Measurements from ENCODE around the gene ZNF784. TPM values are rescaled to one million over a fixed set of nuclear protein-coding genes. Genes with fewer than 3 reads are reported as not detected.
A peak's percentile ranks its signal among the peaks of the same experiment; 100 is the strongest.

ZNF784 gene
- total RNA-seq, 1 donor from 2014 or later = 9.6 TPM

DNA sequence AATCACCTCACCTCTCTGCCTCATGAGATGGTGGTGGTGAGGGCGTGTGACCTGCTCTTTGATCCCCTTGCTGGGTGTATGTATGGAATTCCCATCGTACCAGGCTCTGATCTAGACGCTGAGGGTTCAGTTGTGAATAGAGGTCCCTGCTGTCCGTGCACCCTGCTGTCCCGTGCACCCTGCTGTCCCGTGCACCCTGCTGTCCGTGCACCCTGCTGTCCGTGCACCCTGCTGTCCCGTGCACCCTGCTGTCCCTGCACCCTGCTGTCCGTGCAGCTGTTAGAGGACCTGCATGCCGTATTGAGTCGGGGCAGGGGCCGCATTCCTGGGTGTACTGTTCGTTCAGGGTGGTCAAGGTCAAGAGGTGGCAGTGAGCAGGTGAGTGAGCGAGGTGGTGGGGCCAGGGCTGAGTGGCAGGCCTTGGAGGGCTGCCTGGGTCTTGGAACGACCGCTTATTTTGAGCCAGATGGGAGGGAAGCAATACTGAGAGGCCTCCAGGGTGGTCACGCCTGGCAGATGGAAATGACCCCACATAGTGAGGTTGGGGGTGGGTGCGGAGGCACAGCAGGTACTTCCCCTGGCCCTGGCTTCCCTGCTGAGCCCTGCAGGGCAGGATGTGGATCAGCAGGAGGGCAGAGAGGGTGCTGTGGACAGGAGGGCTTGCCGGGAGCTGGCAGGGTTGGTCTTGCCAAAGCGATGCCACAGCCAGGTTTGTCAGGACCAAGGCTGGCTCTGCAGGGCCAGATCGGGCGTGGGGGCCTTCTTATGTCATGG is 46.1 kb upstream of the ZNF784 start:
- Mint-ChIP-seq H3K27me3 (no peaks in the 10 kb centered on the region), H3K36me3 (peaks cover 1% of the 10 kb centered on the region), H3K4me3 (no peak overlapping the region), H3K9me3 (no peaks in the 10 kb centered on the region), H3K4me1 (ENCODE audit: unreplicated experiment) (peaks cover 5% of the 10 kb centered on the region), H3K27ac (no peak overlapping the region)
- peak; percentile 87 for DNase-seq (ENCODE audit: extremely low spot score, unreplicated experiment)
- TF ChIP-seq, protein P1, sequence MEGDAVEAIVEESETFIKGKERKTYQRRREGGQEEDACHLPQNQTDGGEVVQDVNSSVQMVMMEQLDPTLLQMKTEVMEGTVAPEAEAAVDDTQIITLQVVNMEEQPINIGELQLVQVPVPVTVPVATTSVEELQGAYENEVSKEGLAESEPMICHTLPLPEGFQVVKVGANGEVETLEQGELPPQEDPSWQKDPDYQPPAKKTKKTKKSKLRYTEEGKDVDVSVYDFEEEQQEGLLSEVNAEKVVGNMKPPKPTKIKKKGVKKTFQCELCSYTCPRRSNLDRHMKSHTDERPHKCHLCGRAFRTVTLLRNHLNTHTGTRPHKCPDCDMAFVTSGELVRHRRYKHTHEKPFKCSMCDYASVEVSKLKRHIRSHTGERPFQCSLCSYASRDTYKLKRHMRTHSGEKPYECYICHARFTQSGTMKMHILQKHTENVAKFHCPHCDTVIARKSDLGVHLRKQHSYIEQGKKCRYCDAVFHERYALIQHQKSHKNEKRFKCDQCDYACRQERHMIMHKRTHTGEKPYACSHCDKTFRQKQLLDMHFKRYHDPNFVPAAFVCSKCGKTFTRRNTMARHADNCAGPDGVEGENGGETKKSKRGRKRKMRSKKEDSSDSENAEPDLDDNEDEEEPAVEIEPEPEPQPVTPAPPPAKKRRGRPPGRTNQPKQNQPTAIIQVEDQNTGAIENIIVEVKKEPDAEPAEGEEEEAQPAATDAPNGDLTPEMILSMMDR (conservative IDR thresholded peaks at IDR 0.05) = no peak

DNA sequence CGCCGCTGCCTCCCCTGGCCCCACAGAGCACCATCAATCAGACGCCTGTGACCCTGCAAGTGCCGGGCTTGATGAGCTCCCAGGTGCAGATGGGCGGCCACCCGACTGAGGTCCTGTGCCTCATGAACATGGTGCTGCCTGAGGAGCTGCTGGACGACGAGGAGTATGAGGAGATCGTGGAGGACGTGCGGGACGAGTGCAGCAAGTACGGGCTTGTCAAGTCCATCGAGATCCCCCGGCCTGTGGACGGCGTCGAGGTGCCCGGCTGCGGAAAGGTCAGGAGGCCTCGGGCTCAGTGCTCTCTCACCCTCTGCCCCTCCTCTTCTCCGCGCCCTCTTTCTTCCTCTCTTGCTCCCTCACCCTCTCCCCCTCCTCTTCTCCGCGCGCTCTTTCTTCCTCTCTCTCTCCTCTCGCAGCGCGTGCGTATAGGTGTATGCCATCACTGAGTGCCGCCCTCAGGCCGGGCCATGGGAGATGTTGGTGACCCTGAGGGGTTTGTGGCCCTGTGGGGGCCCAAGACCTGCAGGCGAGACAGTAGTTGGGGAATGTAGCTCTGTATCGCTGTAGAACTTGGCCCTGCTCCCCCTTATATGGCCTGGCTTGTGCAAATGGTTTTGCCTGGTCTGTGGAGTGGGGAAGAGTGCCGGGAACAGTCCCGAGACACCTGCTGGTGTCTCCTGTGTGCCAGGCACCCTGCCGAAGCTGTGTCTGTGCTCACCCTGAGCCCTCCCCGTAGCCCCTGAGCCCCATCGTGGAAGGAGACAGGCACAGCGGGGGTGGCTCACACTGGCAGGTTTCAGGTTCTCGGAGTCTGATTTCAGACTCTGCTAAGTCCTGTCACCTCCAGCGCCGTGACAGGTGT is 45.3 kb upstream of the ZNF784 start:
- Mint-ChIP-seq H3K9me3 (no peaks in the 10 kb centered on the region), H3K4me1 (ENCODE audit: unreplicated experiment) (peaks cover 5% of the 10 kb centered on the region), H3K4me3 (no peak overlapping the region), H3K27me3 (no peaks in the 10 kb centered on the region), H3K36me3 (no peaks in the 10 kb centered on the region), H3K27ac (peak overlapping the region; percentile 23)
- no peak for DNase-seq (ENCODE audit: extremely low spot score, unreplicated experiment)
- TF ChIP-seq, protein P1 (conservative IDR thresholded peaks at IDR 0.05) = no peak

DNA sequence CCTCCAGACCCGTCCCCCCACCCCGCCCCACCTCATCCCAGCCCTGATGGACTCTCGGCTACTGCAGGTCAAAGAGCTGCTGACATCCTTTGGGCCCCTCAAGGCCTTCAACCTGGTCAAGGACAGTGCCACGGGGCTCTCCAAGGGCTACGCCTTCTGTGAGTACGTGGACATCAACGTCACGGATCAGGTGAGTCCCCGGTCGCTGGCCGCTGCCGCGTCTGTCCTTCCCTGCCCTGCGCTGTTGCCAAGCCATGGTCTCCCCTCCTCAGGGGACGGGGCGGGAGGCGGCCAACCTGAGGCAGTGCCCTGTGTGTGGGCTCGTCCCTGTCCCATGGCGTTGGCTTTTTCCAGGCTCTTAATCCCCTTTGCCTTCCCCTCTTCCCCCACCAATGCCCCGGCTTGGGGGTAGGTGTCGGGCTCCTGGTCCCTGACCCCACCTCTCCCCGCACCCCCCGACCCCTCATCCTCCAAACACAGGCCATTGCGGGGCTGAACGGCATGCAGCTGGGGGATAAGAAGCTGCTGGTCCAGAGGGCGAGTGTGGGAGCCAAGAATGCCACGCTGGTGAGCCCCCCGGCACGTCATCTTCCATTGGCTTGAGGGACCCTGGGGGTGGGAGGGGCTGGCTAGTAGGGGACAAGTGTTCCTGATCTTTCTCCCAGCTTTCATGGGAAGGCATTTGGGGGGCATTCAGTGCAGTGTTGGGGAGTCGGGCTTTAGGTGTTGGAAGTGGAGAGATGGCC is 44.4 kb upstream of the ZNF784 start:
- TF ChIP-seq, protein P1 (conservative IDR thresholded peaks at IDR 0.05) = no peak
- H3K27me3 Mint-ChIP-seq = no peaks in the 10 kb centered on the region
- no peak overlapping the region for H3K27ac Mint-ChIP-seq
- no peak for DNase-seq (ENCODE audit: extremely low spot score, unreplicated experiment)
- no peak overlapping the region for H3K4me3 Mint-ChIP-seq
- no peaks in the 10 kb centered on the region for H3K9me3 Mint-ChIP-seq
- H3K36me3 Mint-ChIP-seq = no peaks in the 10 kb centered on the region
- peaks cover 5% of the 10 kb centered on the region for H3K4me1 Mint-ChIP-seq (ENCODE audit: unreplicated experiment)

DNA sequence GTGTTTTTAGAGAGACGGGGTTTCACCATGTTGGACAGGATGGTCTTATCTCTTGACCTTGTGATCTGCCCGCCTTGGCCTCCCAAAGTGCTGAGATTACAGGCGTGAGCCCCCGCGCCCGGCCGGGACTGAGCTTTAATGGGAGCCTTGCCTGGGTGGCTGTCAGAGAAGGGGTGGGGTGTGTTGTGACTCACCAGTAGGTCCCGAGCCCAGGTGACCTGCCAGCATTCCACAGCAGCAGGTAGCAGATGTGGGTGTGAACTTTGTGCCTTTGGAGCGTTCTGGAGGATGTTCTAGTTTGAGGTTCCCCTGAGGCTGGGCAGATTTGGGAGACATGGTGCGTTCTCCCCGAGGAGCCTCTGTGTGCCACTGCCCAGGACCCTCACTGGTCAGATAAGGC is 43.6 kb upstream of the ZNF784 start:
- H3K27ac Mint-ChIP-seq = peak overlapping the region; percentile 86
- H3K27me3 Mint-ChIP-seq = no peaks in the 10 kb centered on the region
- no peaks in the 10 kb centered on the region for H3K4me1 Mint-ChIP-seq (ENCODE audit: unreplicated experiment)
- no peaks in the 10 kb centered on the region for H3K9me3 Mint-ChIP-seq
- TF ChIP-seq, protein P1 (conservative IDR thresholded peaks at IDR 0.05) = no peak
- H3K4me3 Mint-ChIP-seq = peak overlapping the region; percentile 49
- DNase-seq (ENCODE audit: extremely low spot score, unreplicated experiment) = no peak
- H3K36me3 Mint-ChIP-seq = peaks cover under 1% of the 10 kb centered on the region

DNA sequence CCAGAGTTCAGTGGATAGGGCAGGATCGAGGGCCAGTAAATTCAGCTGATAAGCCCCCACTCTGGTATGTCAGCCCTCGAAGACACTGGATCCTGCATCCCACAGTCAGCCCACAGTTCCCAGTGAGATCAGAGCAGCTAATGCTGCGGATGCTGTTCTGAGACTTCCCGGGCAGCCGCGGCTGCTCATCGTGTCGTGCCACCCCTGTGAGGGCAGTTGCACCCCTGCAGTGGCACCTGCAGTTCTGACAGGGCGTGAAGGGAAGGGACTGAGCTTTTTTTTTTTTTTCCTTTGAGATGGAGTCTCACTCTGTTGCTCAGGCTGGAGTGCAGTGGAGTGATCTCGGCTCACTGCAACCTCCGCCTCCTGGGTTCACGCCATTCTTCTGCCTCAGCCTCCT is 43.1 kb upstream of the ZNF784 start:
- no peak overlapping the region for H3K4me3 Mint-ChIP-seq
- no peak for DNase-seq (ENCODE audit: extremely low spot score, unreplicated experiment)
- no peaks in the 10 kb centered on the region for H3K4me1 Mint-ChIP-seq (ENCODE audit: unreplicated experiment)
- no peaks in the 10 kb centered on the region for H3K9me3 Mint-ChIP-seq
- no peaks in the 10 kb centered on the region for H3K27me3 Mint-ChIP-seq
- TF ChIP-seq, protein P1 (conservative IDR thresholded peaks at IDR 0.05) = no peak
- H3K36me3 Mint-ChIP-seq = peaks cover 5% of the 10 kb centered on the region
- peak overlapping the region; percentile 86 for H3K27ac Mint-ChIP-seq

All from type B pancreatic cell (in vitro differentiated cells).